ENCODE measurements around the gene LCA5L.
"Not testable (repeated sequence)": the region's sequence is repeated elsewhere in the genome, so short reads cannot be mapped to it uniquely, and the experiment has no call there.

Gene LCA5L

GRCh38 chr21:39451332-39452206 lies 6.0 kb upstream of the LCA5L start, which contains the start of gene SH3BGR:
TSS of gene SH3BGR (plus strand) at chr21:39451970. CDS start at chr21:39452097, 127 bp downstream.
- no peak for DNase-seq (ENCODE audit: low spot score)

DNA sequence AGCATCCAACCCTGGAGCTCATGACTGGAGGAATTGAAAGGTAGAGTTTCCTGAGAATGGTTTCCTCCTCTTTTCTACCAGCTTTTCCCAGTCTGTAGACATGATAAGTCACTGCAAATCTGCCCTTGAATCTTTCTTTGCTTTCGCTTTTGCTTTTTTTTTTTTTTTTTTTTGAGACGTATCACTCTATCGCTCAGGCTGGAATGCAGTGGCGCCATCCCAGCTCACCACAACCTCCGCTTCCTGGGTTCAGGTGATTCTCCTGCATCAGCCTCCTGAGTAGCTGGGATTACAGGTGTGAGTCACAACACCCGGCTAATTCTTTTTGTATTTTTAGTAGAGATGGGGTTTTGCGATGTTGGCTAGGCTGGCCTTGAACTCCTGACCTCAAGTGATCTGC lies 1.7 kb upstream of the LCA5L start:
- DNase-seq (ENCODE audit: low spot score) = no peak

DNA sequence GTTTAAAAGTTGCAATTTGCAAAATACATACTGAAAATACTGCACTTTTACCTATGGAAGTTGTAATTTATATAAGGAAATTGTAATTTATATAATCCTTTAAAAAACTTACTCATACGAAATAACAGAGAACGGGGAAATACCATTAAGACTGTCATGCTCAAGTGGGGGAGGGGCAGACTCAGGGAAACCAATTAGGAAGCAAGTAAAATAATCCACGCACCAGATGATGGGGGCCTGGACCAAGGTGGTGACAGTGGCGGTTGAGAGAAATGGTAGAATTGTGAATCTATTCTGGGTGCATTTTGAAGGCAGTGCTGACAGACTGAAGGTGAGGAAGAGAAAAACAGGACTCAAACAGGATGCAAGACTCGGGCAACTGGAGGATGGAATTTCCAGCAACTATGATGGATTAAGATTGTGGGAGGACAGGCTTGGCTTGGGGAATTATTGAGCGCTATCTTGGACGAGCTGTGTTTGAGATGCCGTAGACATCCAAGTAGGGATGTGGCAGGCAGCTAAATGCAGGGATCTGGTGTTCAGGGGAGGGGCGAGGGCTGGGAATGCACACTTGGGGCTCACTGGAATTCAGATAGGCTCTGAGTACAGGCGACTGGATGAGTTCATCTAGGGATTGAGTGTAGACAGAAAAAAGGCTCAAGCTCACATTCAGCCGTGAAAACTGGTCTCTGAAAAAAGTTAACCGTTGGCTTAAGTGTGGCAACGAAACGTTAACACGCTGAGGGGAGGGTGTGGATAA lies 977 bp downstream of the LCA5L start:
- peak; percentile 1 for DNase-seq (ENCODE audit: low spot score)

DNA sequence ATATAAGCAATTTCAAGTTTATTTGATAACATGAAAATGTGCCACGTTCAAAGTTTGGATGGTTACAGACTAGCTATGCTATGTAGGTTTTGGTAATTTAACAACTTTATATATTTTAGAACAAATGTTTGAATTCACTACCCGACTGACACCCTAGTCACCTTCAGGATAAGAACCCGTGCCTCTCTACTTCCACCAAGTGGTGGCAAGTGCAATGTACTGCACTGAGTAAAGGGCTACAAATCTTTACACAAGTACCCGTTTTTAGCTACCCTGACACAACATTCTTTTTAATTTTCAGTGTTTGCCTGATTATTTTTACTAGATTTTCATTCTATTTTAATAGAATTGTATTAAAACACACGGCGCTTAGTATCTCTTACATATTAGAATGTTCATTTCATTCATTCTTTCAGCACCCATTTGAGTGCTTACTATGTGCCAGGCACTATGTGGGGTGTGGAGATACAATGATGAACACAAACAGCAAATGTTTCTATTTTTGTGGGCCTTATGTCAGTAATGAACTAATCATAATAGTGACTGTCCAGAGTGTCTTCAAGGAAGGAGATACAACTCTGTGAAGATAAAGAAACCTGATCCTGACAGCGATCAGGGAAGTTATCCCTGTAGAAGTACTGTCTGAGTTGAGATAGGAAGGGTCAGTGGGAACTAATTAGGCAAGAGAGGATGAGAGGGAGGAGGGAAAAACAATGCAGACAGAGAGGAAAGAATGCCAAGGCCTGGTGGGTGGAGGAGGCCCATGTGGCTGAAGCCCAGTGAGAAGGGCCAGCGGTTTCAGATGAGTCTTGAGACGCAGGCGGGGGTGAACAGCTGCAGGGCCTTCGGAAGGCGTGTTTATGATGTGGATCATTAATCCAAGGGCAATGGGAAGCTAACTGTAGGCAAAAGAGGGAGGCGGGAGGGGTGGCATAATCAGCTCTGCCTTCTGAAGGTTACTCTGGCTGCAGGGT lies 3.8 kb downstream of the LCA5L start:
- DNase-seq (ENCODE audit: low spot score) = peak; percentile 41

DNA sequence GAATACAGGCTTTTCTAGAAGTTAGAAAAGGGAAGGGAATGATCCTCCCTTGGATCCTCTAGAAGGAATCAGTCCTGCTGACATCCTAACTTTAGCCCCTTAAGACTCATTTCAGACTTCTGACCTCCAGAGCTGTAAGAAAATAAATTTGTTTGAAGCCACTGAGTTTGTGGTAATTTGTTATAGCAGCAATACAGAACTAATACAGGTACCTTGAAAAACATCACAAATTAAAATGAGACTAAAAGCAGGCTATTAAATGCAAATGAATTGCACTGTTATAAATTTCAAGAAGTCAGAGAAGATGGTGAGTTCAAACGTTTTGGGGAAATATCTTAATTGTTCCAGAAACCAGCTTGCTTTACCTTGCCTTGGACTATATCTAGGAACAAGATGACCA lies 6.3 kb downstream of the LCA5L start:
- DNase-seq (ENCODE audit: low spot score) = no peak

- DNase-seq (ENCODE audit: low spot score) = no peak
Measured at GRCh38 chr21:39434950-39435349, 10.6 kb downstream of the LCA5L start.

GRCh38 chr21:39430954-39431353 lies 14.6 kb downstream of the LCA5L start:
- no peak for DNase-seq (ENCODE audit: low spot score)

- no peak for DNase-seq (ENCODE audit: low spot score)
Measured at GRCh38 chr21:39430457-39430856, 15.1 kb downstream of the LCA5L start.

- DNase-seq (ENCODE audit: low spot score) = no peak
Measured at GRCh38 chr21:39430016-39430415, 15.6 kb downstream of the LCA5L start.

- DNase-seq (ENCODE audit: low spot score) = no peak
Measured at GRCh38 chr21:39429445-39429844, 16.1 kb downstream of the LCA5L start.

DNA sequence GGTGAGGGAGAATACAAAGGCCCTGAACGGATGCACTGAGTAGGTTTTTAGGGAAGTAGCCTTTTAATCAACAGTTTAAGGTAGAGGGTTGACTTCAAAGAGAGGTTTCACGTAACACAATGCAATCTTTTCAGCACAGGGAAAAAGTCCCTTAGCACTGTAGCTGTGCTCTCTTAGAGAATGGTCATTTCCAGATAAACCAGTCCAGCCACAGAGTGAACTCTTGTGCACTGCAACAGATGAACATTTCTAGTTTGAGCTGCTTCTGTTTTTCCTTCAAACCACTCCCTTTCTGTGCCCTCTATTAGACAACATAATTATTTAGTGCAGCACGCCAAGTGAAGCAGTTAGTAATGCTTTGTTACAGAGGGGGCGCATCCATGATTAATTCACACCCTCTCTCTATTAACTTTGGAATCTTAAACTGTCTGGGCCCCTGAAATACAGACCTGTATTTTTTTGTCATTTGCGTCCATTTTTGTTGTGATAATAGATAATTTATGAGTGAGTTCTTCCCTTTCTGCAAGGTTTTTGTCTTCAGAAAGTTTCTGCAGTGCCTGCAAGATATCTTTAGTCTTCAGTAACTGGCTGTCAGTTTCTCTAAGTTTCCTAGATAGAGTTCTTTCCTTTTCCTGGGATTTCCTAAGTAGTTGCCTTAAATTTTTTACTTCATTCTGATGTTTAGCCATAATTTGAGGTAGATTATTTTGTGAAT lies 22.9 kb downstream of the LCA5L start:
- no peak for DNase-seq (ENCODE audit: low spot score)

- DNase-seq (ENCODE audit: low spot score) = not testable (repeated sequence)
Measured at GRCh38 chr21:39419204-39419603, 26.4 kb downstream of the LCA5L start.

DNA sequence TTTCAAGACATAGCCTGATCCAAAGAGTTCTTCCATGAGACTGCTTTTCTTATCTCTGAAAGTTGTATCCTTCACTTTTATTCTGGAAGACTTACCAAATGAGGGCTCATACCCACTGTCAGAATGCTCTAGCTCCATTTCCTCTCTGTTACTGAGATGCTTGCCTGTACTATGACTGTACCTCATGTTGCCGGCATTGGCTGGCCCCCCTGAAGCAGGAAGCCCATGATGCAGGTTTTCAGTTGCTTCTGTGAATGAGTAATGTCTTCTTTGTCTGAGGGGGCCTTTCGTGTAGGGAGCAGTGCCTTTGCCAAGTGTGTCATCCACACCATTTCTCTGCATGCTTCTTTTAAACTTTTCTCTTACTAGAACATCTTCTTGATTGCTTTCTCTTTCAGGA lies 39.5 kb downstream of the LCA5L start:
- DNase-seq (ENCODE audit: low spot score) = no peak

DNA sequence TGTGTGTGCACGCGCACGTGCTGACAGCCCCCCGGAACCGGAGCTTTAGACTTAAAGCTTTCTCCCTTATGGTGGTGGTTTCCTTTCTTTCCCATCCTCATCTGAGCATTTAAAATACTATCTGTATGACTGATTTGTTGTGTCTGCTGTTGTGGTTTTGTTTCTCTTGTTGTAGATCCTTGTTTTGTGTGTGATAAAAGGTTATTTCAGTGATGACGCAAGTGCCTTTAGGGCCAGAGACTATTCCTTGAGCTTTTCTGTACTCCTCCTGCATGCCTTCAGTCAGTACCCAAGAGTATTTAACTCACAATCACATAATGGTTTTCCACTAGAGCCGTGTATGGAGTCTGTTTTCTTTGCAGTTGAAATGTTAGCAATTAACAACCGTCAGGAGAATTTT lies 45.4 kb downstream of the LCA5L start:
- DNase-seq (ENCODE audit: low spot score) = no peak

GRCh38 chr21:39397646-39398385 lies 47.8 kb downstream of the LCA5L start:
- no peak for DNase-seq (ENCODE audit: low spot score)

- DNase-seq (ENCODE audit: low spot score) = no peak
Measured at GRCh38 chr21:39392981-39393380, 52.6 kb downstream of the LCA5L start.

DNA sequence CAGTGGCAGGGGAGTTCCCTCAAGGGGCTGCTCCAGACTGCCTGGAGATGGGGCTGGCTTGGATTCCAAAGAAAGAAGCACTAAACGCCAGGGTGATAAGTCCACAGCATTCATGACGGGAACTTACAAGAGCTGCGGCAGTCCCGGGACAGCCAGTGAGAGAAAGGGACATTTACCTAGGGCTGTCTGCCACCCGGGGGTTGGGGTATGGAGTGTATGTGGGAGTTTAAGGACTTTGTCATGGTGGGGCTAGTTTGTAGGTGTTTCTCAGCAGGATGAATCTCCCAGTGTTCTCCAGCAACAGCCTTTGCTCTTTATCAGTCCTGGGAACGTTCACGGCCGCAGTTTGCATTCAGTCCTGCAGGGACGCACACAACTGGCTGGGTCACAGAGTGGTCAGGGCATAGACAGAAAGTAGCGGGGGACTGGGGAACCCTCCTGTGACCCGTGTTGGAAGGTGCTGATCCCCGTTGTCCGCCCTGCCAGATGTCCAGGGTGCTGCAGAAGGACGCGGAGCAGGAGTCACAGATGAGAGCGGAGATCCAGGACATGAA lies 55.3 kb downstream of the LCA5L start:
- no peak for DNase-seq (ENCODE audit: low spot score)

- no peak for DNase-seq (ENCODE audit: low spot score)
Measured at GRCh38 chr21:39388811-39389155, 56.8 kb downstream of the LCA5L start.

DNA sequence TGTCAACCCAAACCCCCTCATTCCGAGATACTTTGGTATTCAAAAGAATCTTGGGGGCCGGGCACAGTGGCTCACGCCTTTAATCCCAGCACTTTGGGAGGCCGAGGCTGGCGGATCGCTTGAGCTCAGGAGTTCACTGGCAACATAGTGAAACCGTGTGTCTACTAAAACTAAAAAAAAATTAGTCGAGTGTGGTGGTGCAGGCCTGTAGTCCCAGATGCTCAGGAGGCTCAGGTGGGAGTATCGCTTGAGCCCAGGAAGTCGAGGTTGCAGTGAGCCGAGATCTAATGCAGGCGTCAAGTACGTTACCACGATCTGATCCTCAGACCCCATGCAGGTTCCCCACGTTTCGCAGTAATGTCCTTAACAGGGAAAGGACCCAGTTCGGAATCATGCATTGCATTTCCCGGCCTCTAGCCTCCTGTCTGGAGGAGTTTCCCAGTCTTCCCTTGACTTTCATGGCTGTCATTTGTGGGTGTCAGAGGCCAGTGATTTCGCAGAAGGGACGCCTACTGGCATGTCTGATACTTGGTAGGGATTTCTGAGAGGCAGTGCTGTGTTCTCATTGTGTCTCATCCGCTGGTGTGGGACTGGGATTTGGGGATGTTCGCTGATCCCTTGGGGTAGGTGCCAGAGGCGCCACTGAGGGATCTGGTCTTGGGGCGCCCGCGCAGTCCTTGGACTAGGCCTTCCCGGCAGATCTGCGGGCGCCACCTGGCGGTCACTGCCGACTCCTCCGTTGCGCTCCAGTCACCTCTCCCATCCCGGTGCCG lies 57.4 kb downstream of the LCA5L start:
- DNase-seq (ENCODE audit: low spot score) = peak; percentile 91
